Right hindlimb (tissue), 1 donor: ENCODE results near the gene VDR.
"Not testable (repeated sequence)": the region's sequence is repeated elsewhere in the genome, so short reads cannot be mapped to it uniquely, and the experiment has no call there.

ENCODE experiments used
- DNase-seq: peaks from one replicate; pipeline ENCODE4 v3.0.0-alpha.2; 2018

Gene VDR

DNA sequence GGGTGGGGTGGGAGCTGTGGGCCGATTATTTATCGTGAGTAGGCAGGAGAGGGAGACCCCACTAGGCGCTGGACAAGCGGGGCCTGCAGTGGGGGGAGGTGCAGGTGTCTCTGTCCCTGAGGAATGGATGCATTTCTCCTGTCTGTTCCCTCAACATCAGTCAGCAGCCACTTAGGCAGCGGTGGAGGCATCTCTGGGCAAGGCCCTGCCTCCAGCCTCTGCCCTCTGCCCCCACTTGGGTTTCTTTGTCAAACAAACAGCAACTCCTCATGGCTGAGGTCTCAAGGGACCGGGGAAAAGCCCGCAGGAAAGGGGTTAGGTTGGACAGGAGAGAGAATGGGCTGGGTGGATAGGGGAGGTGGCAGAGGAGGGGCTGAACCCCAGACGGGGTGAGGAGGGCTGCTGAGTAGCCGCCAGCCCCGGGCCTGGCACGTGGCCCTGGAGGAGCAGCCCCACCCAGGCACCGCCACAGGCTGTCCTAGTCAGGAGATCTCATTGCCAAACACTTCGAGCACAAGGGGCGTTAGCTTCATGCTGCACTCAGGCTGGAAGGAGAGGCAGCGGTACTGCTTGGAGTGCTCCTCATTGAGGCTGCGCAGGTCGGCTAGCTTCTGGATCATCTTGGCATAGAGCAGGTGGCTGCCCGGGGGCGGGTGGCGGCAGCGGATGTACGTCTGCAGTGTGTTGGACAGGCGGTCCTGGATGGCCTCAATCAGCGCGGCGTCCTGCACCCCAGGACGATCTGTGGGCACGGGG is 60.4 kb downstream of the VDR start:
- no peak for DNase-seq

DNA sequence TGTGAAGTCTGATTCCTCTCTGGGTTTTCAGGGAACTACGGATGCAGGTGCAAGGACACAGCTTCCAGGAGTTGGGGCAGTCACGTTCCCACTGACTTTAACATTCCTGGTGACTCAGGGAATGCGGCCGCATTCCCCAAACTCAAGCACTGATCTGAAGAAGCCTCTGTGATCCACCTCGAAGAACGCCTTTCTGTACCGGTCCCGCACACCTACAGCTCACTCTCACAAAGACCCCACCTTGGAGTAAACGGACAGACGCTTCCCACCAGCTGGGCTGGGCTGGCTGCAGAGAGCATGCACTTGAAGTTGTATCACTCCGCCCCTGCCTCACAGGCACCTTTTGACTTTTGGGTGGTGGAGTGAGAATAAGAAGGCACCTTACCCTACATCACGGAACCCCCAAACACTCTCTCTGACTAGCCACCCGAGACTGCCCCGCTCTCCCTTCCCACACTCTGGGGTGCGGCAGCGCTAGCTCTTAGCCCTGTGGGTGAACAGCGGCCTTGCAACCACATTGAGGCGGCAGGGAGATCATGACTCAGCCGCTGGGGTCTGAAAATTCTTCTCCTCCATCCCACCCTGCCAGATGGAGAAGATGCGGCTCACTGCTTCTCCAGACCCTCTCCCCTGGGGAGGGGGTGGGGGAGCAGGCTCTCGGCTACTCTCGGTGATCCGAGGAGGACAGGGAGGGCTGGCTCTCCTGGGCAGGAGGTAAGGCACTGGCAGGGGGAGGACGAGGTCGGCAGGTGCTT is 61.4 kb downstream of the VDR start:
- DNase-seq, result no peak

DNA sequence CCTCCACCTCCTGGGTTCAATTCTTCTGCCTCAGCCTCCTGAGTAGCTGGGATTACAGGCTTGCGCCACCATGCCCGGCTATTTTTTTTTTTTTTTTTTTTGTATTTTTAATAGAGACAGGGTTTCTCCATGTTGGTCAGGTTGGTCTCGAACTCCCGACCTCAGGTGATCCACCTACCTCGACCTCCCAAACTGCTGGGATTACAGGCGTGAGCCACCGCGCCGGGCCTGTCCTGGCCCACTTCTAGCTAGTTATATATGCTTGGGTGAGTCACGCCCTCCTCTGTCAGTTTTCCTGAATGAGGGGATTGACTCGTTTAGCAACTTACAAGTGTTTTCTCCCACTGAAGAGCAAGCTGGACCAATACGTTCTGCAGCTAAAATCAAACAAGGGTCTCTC is 62.3 kb downstream of the VDR start:
- DNase-seq, result not testable (repeated sequence)

DNA sequence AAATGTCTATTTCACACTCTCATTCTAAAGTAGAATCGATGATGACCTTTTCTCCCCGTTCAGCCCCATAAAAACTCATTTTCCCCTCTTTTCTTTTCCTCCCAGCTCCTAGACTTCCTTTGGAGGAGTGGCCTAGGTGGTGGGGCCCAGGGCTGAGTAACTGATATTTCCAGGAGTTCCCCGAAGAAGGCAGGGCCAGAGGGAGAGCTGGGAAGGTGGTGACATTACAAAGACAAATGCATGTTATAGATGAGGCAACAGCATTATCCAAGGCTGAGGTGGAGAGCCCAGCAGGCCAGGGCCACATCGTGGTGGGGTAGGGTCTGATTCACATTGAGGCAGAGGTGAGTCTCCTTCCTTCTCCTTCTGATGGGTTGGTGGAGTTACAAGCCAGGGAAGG is 62.9 kb downstream of the VDR start:
- no peak for DNase-seq

DNA sequence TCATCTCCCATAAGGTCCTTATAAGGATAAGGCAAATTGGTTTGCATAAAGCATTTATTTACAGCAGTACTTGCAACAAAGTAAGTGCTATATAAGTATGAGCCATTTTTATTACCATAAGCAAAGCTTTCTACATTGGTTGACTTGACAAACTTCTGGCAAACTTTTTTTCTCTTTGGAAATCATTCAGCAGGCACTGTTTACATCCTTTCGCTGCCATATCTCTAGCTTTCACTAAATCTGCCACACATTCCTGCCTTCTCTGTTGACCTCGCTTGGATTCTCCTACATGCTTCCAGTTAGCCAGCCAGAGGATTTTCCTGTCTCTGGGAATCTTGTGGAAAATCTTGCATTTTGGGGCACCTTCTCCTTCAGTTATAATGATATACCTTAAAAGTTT is 63.3 kb downstream of the VDR start:
- no peak for DNase-seq

DNA sequence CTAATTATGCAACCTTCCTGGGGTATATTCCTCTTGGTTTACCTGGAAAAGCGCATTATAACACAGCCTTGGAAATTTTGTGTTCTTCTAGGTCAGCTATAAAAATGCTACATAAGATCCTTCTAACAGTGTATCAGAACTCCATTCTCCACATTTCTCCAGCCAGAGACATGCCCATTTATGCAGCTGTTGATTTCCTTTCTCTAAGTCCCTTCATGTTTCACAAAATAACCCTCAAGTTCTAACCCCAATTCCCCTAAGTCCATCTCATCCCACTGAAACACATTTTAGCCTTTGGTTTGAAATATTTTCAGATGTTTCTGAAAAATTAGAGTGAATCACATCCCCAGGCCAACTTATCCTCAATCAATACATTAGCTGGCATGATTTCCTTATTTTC is 64.2 kb downstream of the VDR start:
- DNase-seq, result no peak

DNA sequence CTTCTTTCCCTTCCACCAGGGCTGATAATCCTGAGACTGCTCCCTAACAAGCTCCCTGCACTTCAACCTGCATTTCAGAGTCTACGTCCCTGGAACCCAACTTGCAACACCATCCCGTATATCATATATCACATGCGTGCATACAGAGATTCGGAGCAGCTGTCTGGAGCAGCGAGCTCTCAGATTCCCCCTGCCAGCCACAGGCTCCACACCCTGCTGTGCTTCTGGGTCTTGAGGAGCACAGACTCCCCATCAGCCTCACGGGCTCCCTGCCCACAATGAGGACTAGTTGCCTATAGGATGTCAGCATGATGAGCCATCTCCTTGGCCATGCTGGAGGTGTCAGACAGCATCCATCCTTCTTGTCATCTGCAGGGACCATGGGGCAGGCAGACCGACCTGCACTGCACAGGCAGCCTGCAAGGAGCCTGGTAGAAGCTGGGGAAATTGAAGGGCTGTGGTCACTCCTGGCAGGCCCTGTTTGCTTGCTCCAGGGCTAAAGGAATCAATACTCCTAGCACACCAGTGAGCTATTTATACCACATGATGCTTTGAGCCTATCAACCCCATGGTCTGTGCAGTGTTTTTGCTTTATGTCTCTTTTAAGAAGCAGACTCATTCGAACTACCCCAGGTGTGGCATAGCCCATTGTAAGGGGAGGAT is 65.4 kb downstream of the VDR start:
- no peak for DNase-seq

DNA sequence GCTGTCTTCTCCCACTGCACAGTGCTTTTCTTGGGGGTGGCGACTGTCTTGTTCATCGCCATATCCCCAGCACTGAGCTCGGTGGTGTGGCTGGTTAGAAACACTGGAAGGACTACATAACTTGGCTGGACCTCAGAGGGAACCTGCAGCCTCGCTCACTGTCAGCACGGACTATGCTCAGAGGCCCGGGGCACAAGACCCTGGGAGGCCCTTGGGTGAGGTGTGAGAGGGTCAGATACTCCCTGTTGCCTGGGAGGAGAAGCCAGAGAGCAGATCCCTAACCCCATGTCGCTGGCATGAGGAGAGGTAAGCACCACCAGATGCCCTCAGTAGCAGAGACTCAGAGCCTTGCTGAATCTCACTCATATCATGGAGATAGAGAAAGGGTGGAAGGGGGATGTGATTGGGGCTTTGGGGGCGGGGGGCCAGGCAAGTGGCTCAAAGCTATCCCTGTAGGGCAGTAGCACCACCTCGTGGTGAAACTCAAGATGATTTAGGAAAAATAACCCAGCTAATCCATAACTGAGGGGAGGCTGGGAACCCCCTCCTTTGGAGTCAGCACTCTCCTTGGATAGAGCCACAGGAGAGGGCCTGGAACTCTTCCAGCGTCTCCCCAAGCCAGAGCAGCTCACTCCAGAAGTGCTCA is 66.4 kb downstream of the VDR start:
- DNase-seq, result no peak

DNA sequence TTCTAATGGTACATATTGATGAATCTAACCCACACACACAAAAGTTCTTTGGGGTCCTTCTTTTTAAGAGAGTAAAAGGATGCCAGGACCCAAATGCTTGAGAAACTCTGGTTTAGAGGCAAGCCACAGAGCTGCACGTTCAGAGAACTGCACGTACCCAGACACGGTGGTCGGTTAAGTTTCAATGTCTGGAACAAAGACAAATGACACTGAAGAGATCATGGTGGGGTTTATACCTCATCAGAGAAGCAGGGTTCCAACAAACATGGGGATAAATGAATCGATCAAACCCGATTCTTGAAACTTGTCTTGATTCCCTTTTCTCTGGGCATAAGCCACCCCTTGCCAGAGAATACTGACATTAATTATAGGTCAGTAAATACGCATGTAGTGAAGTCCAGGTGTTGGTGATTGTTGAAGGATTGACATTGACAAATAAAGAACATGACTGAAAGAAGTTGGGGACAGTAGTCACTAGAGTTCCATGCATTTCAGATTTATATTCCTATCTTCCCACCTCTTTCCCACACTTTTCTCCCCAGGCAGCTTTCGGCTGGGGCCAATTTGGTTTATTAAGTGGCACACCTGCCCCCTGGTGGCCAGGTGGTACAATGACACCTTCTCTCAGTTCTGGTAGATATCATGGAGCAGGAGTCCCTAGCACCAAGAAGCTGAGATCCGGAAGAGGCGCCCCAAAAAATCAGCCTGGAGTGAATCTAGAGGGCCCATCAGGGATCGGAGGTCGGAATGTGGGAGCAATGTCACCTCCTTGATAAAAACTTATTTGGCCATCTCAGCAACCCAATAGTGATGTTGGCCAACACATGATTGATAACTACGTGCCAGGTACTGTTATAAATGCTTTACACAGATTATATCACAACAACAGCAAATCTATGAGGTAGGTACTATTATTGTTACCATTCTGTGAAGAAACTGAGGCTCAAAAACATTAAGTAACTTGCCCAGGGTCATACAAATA is 67.3 kb downstream of the VDR start:
- DNase-seq, result peak; percentile 73

DNA sequence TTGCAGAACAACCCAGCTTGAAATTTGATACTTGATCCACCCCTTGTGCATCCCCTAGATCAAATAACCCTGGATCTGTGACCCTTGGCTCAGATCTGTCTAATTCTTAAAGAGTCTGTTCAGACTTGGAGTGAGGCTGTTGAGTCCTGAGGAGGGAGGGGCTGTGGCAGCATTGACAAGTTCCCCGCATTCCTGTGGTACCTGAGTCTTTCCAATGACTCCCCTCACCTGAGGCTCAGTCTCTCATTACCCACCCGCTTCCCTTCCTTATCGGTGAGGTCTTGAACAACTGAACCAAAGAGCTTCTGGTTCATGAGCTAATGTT is 69.0 kb downstream of the VDR start:
- DNase-seq, result no peak

DNA sequence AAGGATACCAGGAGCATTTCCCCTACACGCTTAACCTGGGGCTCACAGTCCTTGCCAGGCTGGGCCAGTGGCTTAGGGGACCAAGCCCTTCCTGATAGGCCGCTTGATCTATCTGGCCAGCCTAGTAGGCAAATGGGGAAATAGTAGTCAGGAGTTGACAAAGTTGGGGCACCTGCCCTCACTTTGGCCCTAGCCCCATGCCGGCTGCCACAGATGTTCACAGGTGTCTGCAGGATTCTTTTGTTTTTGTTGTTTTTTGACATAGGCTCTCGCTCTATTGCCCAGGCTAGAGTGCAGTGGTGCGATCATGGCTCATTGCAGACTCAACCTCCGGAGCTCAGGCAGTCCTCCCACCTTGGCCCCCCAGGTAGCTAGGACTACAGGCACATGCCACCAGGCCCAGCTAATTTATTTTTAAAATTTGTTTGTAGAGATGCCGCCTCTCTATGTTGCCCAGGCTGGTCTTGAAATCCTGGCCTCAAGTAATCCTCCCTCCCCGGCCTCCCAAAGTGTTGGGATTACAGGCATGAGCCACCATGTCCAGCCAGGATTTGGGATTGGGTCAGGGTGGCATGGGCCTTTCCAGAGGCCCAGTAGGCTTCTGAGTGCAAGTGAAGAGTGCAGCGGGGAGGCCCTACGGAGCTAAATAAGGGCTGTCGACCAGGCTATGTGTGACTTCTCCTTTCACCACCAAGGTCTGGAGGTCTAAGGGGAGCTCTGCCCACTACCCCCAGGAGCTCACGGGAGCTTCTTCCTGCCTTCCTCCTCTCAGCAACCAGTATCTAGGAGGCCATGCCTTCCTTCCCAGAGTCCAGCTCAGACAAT is 69.6 kb downstream of the VDR start:
- no peak for DNase-seq

DNA sequence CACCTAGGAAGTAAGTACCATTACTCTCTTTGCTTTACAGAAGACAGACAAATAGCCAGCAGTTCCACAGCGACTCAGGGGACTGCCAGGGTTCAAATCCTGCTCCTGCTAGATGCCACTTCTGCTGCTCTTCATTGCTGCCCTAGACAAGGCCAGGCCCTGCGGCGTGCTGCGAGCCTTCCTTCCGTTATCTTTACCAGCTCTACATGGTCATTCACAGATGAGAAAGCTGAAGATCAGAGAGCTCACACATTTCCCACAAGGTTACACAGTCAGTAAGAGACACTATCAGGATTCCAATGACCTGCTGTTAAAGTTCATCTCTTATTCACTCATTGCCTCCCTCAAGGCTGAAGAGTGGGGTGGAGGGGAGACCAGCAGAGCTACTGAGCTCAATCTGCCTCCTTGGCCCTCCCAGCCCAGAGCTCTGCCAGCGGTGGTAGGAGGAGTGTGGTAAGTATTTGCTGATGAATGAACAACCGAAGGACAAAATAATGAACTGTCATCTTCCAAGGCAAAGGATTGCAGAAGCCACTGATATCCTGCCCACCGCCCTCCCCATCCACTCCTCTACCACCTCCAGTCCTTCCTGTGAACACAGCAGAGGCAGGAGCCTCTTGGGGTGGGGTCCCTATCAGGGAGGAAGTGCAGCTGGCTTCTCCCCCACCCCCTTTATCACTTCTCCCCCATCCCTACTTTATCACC is 70.4 kb downstream of the VDR start:
- DNase-seq, result no peak

DNA sequence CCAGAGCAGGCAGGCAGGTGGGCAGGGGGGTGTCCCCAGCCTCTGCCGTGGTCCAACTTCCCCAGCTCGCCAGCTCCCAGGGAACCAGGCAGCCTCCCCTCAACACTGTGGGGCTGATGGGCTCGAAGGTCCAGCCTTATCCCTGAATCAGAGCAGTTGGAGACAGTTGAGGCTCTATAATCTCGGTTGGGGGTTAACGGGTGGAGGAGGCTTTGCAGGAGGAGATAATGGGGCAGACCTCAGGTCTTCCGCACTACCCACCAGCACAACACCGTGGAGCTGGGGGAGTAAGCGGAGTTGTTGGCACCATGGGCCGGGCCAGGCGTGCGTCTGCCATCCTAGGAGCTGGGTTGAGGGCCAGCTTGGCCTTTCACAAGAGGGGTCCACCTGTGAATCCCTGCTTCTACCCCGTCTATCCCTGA is 71.2 kb downstream of the VDR start:
- no peak for DNase-seq

DNA sequence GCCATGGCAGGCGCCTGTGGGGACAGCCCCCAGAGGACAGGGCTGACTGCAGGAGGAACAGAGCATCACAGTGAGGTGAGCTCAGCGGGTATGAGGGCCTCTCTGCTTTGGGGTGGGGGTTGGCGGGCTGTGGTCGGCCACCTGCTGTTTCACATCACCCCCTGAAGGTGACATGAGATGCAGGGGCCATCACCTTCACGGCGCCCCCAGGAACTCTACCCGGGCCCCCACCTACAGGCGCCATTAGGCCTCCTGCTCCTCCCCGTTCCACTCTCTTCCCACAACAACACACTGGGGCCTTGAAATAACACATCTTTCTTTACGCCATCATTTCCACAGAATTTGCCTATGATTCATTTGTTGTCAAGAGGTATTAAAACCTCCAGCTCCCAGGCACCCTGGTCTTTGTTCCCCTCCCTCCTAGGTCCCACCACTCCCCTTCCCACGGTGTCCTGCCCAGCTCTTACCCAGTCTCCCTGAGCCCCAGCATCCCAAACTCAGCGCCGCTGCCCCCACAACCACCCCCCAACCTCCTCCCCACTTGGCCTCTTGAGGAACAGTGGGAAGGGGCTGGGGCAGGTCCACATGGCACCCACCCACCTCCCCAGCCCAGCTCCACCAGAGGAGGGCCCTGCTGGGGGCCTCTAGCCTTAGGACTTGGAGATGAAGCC is 72.4 kb downstream of the VDR start:
- DNase-seq, result no peak

DNA sequence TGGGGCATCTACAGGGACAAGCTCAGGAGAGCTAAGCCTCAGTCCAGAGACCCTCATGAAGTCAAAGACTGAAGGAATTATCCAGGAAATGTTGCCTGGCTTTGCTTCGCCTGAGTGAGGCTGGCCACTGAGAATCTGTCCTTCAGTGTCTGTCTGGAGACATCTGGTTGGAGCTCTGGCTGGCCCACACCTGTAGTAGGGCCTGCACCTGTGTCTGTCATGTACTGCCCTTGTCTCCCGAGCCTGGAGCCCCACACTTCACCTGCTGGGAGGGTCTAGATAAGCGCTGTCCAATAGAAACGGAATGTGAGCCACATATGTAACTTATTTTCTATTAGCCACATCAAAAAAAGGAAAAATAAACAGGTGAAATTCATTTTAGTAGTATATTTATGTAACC is 75.2 kb downstream of the VDR start:
- DNase-seq, result no peak

DNA sequence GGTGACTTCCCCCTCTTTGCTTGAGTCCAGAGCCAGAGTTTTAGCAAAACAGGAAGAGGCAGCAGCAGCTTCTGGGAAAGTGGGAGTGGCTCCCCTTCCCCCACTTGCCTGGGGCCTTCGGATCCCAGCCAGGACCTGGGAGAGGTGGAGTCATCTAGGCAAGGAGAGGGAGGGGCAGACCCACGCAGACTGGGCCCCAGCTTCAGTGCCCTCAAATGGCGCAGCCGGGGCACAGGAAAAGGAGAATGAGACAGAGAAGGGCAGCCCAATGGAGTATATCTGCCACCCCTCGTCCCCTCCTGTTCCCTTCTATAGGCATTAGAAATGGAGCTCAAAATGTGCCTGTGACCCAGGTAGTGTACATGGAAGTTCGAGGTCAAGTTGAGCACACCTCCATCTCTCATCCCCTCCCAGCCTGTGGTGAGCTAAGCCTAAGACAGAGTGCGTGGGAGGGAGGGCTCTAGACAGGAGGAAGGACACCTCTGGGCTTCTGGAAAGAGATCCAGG is 75.8 kb downstream of the VDR start:
- DNase-seq, result peak; percentile 84

DNA sequence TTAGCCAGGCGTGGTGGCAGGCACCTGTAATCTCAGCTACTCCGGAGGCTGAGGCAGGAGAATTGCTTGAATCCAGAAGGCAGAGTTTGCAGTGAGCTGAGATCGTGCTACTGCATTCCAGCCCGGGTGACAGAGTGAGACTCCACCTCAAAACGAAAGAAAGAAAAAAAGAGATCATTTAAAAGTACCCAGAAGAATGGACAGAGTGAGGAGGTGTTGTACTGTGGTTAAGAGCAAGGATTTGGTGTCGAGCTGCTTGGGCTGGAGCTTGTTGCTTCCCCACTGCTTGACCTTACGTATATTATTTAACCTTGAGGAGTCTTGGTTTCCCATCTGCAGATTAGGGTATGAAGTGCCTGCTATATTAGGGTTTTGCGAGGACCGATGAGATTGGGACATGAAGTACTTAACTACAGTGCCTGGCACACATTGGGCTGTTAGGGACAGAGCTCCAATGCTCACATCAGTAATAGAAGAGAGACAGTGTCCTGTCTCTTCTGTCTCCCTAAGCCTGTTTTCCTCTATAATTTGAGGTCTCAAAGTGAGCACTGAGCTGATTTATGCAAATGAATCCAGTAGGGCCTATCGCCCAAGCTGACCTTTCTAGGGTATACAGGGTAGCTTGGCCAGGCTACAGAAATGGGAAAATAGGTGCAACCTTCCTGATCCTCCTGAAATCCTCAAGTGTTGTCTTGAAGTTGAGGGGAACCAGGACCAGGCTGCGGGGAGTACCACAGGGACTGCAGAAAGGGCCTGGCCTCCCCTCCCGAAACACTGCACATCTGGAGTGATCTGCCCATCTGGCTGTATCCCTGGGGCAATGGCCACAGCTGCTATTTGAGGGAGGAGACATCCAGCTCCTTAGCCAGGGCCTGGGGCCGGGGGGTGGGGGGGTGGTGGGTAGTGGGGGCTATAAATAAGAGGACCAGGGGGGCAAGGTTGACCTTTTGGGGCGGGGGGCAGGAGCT is 76.5 kb downstream of the VDR start:
- DNase-seq, result peak; percentile 80

DNA sequence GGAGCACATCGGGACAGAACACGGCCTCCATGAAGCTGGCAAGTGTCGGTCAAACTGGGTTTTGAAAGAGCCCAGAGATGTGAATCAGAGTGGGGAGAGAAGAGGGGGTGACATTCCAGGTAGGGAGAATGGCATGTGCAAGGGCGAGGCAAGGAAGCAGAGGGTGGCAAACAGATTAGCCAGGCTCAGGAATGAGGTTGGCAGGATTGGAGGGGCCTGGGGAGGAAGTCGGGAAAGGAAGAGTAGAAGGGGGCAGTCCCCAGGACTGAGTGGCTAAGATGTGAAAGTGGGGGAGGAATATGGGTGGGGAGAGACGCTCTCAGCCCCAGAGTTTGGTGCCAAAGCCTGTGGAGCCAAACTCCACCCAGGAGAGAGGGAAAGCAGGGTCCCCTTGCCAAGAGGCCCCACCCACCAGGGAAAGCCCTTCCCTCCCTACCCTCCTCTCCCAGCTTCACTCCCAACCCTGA is 79.6 kb downstream of the VDR start:
- DNase-seq, result peak; percentile 60

DNA sequence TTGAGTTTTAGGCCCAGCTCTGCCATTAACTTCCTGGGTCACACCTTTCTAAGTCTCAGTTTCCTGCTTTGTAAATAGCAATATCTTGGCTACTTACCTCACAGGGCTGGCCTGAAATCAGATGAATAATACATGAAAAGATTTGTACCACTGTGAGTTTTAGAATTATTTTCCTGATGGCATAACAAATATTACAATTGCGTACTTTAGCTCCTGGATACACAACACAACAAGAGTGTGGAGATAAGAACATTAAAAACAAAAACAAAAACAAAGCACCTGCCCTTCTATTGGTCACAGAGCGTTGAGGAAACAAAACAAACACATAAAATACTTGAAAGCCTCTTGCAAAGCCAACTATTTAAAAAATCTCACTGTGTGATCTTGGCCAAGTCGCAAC is 80.2 kb downstream of the VDR start:
- DNase-seq, result no peak
